HFF-Myc (cell line): ENCODE results near the gene RANBP2.

ENCODE experiments used
- DNase-seq: peaks from one replicate; pipeline ENCODE4 v3.0.0-alpha.2; 2011; ENCODE audit warnings: low read depth; ENCODE audit errors: extremely low read depth
- H3K4me3 ChIP-seq: replicated peaks from 2 replicates; pipeline ENCODE4 v1.5.1; 2011; ENCODE audit warnings: low read depth, mild to moderate bottlenecking, control low read depth, low read length
- CTCF ChIP-seq: IDR thresholded peaks from 2 replicates; pipeline ENCODE4 v1.5.1; 2012; ENCODE audit warnings: mild to moderate bottlenecking, low read depth, low read length, control low read depth; ENCODE audit errors: missing control alignments

Gene RANBP2

DNA sequence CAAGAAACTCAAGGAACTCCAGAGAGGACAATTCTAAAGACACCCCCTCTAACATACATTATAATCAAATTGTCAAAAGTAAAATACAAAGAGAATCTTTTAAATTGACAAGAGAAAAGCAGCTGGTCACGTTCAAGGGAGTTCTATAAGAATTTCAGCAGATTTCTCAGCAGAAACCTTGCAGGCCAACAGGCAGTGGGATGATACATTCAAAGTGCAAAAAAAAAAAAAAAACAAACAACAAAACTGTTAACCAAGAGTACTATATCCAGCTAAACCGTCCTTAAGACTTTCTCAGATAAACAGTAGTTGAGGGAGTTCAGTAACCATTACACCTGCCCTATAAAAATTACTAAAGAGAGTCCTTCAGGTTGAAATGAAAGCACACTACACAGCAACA is 101.2 kb downstream of the RANBP2 start:
- no peak overlapping the region for H3K4me3 ChIP-seq
- no peak for TF ChIP-seq CTCF
- no peak for DNase-seq

DNA sequence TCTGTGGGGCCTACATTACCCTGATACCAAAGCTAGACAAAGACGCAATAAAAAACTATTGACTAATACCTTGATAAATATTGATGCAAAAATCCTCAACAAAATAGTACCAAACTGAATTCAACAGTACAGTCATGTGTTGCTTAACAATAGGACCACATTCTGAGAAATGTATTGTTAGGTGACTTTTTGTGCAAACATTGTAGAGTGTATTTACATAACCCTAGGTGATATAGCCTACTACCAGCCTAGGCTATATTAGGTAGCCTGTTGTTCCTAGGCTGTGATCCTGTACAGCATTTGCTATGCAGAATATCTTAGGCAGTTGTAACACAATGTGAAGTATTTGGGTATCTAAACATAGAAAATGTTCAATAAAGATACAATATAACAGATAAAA is 104.0 kb downstream of the RANBP2 start:
- no peak overlapping the region for H3K4me3 ChIP-seq
- no peak for DNase-seq
- TF ChIP-seq CTCF, result no peak

- TF ChIP-seq CTCF, result no peak
- no peak overlapping the region for H3K4me3 ChIP-seq
- no peak for DNase-seq
Observed at GRCh38 chr2:108824316-108825070, 105.2 kb downstream of the RANBP2 start.

GRCh38 chr2:108825254-108825653 is 106.0 kb downstream of the RANBP2 start:
- TF ChIP-seq CTCF, result no peak
- H3K4me3 ChIP-seq, result no peak overlapping the region
- DNase-seq, result no peak

GRCh38 chr2:108825736-108826135 is 106.5 kb downstream of the RANBP2 start:
- DNase-seq, result no peak
- no peak overlapping the region for H3K4me3 ChIP-seq
- no peak for TF ChIP-seq CTCF

- no peak overlapping the region for H3K4me3 ChIP-seq
- TF ChIP-seq CTCF, result no peak
- DNase-seq, result no peak
Observed at GRCh38 chr2:108829578-108830310, 110.5 kb downstream of the RANBP2 start.
